NB4 (cell line): ENCODE measurements around the gene SPR.

ENCODE experiments used
- DNase-seq: peaks from one replicate; pipeline ENCODE4 v3.0.0; 2010; ENCODE audit warnings: low read depth
- H3K4me3 ChIP-seq: one replicate; pipeline ENCODE4 v1.5.1; 2011; ENCODE audit warnings: mild to moderate bottlenecking, low read depth, low read length, moderate library complexity
- MYC ChIP-seq: IDR thresholded peaks from 2 replicates; pipeline ENCODE4 v1.6.1; 2011; ENCODE audit warnings: low read depth, low read length
- POLR2A ChIP-seq: IDR thresholded peaks from 2 replicates; pipeline ENCODE4 v1.6.1; 2011; ENCODE audit warnings: mild to moderate bottlenecking; ENCODE audit not compliant: insufficient read length; ENCODE audit errors: extremely low read depth
- TF ChIP-seq, protein P1 (sequence below): IDR thresholded peaks from one replicate; pipeline ENCODE4 v1.5.1; 2012; ENCODE audit warnings: low read depth, low read length
- TF ChIP-seq, protein P2 (sequence below): IDR thresholded peaks from 2 replicates; pipeline ENCODE4 v1.6.1; 2011; ENCODE audit warnings: low read depth, low read length

SPR gene

DNA sequence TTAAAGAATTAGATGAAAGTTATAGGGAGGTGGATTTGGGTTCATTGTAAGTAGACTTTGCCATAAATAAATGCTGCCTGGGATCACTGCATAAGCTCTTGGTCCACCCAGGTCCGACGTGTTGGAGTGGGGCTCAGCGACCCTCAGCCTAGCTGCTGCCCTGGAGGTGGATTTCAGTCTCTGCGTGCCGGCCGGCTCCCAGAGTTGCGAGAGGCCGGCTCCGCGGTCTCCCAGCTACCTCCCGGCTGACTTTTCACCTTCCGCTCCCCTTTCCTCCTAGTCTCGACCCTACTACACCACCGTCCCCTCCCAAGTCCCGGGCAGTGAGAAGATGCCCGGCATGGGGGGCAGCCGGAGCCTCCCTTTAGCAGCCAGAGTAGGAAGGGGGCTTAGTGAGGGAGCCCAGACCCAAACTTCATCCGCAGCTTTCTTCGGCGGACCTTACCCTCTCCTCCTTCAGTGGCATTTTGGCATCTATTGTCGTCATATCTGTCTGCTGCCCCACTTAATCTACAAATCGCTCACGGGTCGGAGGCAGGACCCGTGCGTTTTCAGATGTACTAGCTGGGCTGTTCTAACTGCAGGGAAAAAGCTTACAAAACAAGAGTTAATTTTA is 38.2 kb downstream of the SPR start:
- DNase-seq = no peak
- H3K4me3 ChIP-seq = no peak overlapping the region
- TF ChIP-seq, protein P1, sequence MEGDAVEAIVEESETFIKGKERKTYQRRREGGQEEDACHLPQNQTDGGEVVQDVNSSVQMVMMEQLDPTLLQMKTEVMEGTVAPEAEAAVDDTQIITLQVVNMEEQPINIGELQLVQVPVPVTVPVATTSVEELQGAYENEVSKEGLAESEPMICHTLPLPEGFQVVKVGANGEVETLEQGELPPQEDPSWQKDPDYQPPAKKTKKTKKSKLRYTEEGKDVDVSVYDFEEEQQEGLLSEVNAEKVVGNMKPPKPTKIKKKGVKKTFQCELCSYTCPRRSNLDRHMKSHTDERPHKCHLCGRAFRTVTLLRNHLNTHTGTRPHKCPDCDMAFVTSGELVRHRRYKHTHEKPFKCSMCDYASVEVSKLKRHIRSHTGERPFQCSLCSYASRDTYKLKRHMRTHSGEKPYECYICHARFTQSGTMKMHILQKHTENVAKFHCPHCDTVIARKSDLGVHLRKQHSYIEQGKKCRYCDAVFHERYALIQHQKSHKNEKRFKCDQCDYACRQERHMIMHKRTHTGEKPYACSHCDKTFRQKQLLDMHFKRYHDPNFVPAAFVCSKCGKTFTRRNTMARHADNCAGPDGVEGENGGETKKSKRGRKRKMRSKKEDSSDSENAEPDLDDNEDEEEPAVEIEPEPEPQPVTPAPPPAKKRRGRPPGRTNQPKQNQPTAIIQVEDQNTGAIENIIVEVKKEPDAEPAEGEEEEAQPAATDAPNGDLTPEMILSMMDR = no peak
- TF ChIP-seq MYC (no peak), POLR2A (no peak)
- TF ChIP-seq, protein P2, sequence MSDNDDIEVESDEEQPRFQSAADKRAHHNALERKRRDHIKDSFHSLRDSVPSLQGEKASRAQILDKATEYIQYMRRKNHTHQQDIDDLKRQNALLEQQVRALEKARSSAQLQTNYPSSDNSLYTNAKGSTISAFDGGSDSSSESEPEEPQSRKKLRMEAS = no peak

DNA sequence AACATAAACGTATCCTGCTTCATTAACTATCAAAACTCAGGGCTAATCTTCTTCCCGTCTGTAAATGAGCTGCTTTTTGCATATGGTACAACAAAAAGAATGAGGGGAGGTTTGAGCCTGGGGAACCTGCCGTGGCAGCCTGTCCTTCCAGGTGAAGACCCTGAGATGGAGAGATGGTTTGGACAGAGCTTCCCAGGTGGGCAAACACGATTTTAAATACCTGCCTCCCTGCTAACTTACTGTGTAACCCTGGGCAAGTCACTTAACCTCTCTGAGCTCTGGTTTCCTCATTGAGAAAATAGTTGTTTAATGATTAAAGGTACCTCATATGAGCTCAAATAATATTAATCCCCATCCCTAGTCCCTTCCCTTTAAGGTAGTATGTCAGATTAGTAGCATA is 39.2 kb downstream of the SPR start:
- no peak for DNase-seq
- TF ChIP-seq, protein P2 = no peak
- TF ChIP-seq, protein P1 = no peak
- TF ChIP-seq POLR2A (no peak), MYC (no peak)
- no peak overlapping the region for H3K4me3 ChIP-seq

DNA sequence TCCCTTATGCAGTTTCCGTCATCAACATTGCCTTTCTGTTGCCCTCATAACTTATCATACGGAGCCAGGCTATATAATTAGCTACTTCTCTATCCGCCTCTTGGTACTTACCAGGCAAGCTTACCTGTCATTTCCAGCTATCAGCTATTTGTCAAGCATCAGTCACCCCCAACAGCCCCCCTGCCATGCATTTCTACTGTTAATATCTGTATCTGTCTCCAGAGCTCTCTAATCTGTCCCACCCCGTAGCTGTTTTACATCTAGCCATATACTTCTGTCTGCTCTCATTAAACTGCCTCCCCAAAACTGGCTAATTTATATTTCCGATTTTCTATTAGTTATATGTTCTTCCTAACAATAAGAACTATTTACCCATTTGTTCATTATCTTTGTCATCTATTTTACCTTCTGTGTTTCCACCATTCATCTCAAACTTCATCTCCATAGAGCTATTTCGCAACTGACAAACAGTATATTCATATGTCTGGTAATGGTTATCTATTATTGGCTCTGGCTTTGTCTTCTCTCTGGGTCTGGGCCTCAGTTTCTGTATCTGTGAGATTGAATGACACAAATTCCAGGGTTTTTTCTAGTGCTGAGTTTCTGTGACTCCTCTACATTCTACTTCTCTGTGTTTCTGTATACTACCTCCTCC is 39.7 kb downstream of the SPR start:
- TF ChIP-seq, protein P2 = no peak
- TF ChIP-seq, protein P1 = no peak
- TF ChIP-seq POLR2A (no peak), MYC (no peak)
- DNase-seq = no peak
- no peak overlapping the region for H3K4me3 ChIP-seq

DNA sequence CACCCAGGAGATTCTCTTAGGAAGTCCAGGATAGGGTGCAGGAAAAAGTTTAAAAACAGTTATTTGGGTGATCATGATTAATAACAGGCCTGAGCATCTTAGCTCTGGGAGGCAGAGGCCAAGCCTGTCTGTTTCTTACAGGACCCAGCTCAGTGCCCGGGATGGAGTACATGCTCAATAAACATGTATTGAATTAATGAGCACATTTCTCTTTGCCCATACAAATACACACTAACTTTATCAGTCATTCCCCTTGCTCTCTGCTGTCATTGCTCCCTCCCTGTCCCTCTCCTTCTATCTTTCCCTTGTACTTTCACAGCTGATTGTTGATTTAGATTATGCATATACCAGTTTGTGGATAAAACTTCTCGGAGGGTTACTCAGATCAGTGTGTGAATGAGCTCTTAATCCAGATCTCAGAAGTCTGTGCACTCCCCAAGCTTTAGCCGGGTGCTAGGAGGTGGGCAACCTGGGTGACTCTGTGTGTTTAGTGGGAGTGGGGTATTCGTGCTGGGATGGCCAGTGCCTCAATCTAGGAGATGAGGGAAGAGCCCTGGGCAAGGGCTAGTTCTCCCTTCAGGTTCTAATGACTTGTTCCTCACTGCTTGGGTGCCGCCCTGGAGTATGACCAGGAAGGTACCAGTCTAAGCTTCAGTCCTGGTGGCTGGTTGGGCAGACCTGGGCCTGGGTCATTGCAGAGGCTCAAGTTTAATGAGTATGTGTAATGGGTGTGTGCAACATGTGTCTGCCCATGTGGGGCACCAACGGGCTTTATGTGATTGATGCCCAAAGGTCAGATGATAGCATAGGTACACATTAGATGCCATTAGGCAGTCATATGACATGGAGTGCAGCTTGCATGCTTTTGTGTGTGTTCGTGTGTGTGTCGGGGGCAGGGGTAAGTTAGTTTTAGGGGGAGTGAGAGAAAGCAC is 40.7 kb downstream of the SPR start:
- no peak for DNase-seq
- TF ChIP-seq, protein P2 = no peak
- no peak for TF ChIP-seq POLR2A
- TF ChIP-seq, protein P1 = no peak
- TF ChIP-seq MYC = no peak
- no peak overlapping the region for H3K4me3 ChIP-seq

DNA sequence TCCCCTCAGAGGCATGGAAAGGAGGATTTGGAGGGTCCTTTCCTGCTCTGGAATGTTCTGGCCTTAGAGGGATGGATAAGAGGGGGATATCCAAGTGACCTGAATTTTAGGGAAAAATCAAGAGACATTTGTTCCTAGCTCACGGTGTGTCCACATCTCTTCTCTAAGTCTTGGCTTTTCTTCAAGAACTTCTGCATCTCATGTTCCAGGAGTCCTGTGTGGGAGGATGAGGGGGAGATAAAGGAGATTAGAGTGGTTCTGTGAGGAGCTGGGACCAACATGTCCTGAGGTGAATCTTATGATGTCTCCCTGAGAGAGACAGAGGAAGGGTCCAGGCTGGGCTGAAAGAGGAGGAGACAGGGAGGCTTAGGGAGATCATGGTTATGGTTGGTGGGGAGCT is 41.8 kb downstream of the SPR start:
- H3K4me3 ChIP-seq = no peak overlapping the region
- TF ChIP-seq, protein P1 = no peak
- TF ChIP-seq POLR2A (no peak), MYC (no peak)
- TF ChIP-seq, protein P2 = no peak
- no peak for DNase-seq
